Measurements from ENCODE around the gene LEFTY1. TPM values are rescaled to one million over a fixed set of nuclear protein-coding genes. Genes with fewer than 3 reads are reported as not detected.

The LEFTY1 gene
- total and polyA plus RNA-seq, 2 of the 13 experiments (the other 11 are each of a cell fraction or from before 2014, with no cell fraction given) = 0.29 to 0.79 TPM

DNA sequence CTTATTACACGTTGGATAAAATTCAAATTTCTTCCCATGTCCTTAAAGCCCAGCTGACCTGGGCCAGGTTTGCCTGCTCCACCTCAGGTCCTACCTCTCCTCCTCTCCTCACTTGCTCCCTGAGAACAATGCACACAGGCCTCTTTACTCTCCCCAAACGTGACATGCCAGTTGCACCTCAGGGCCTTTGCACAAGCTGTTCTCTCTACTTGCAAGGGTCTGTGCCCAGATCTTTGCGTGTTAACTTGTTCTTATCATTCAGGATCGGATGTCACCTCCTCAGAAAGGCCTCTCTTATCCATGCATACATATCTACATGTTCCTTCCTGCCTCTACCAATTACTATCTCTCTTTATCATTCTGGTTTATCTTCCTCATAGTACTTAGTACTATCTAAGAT, 14.7 kb upstream of the LEFTY1 start (continued):
- no peak for TF ChIP-seq ZNF646 (CRISPR knock-in tag; IDR thresholded peaks at IDR 0.05)
- TF ChIP-seq ZNF564 (CRISPR knock-in tag; IDR thresholded peaks at IDR 0.05) = no peak
- TF ChIP-seq ATF4 (CRISPR knock-in tag; IDR thresholded peaks at IDR 0.05) = no peak
- no peak for TF ChIP-seq ZNF724P (CRISPR knock-in tag; IDR thresholded peaks at IDR 0.05; ENCODE audit: borderline replicate concordance)
- no peak for TF ChIP-seq NFAT5 (CRISPR knock-in tag; IDR thresholded peaks at IDR 0.05)
- TF ChIP-seq, protein P1, sequence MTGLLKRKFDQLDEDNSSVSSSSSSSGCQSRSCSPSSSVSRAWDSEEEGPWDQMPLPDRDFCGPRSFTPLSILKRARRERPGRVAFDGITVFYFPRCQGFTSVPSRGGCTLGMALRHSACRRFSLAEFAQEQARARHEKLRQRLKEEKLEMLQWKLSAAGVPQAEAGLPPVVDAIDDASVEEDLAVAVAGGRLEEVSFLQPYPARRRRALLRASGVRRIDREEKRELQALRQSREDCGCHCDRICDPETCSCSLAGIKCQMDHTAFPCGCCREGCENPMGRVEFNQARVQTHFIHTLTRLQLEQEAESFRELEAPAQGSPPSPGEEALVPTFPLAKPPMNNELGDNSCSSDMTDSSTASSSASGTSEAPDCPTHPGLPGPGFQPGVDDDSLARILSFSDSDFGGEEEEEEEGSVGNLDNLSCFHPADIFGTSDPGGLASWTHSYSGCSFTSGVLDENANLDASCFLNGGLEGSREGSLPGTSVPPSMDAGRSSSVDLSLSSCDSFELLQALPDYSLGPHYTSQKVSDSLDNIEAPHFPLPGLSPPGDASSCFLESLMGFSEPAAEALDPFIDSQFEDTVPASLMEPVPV (CRISPR knock-in tag; IDR thresholded peaks at IDR 0.05) = no peak
- TF ChIP-seq FOXK1 (CRISPR knock-in tag; IDR thresholded peaks at IDR 0.05; ENCODE audit: borderline replicate concordance, low read depth) = no peak
